Keratinocyte (primary cell): ENCODE data around the gene KIZ. TPM values are rescaled to one million over a fixed set of nuclear protein-coding genes. Genes with fewer than 3 reads are reported as not detected.

ENCODE experiments used
- DNase-seq: peaks from one replicate; pipeline ENCODE4 v3.0.0-alpha.2; 2011; ENCODE audit warnings: low read depth, missing footprints, low spot score
- FAIRE-seq: peaks from 2 replicates; lab custom pipeline; 2011; peaks lifted over from hg19 to GRCh38; lab: Jason Lieb, UNC
- H2AFZ ChIP-seq: 2 replicates; pipeline ENCODE4 v1.6.0; 2012; ENCODE audit warnings: low read length, control low read depth, inconsistent platforms; ENCODE audit not compliant: control insufficient read depth
- H3K27ac ChIP-seq: 2 replicates; pipeline ENCODE4 v1.5.1; 2011; ENCODE audit warnings: low read length; ENCODE audit not compliant: control insufficient read depth, insufficient read depth
- H3K27me3 ChIP-seq: 3 replicates; pipeline ENCODE4 v1.6.0; 2011; ENCODE audit warnings: low read length; ENCODE audit not compliant: control insufficient read depth, insufficient read depth; ENCODE audit errors: extremely low read depth
- H3K36me3 ChIP-seq, 2 experiments: 2 replicates in 1 of 2; 3 replicates in 1 of 2; pipeline ENCODE4 v1.5.1; 2011; ENCODE audit warnings: low read length in 2 of 2, mild to moderate bottlenecking in 1 of 2; ENCODE audit not compliant: control insufficient read depth in 2 of 2, insufficient read depth in 2 of 2; ENCODE audit errors: extremely low read depth in 1 of 2
- H3K4me1 ChIP-seq: 3 replicates; pipeline ENCODE4 v1.5.1; 2011; ENCODE audit warnings: low read length; ENCODE audit not compliant: control insufficient read depth, insufficient read depth; ENCODE audit errors: extremely low read depth
- H3K4me2 ChIP-seq: 3 replicates; pipeline ENCODE4 v1.6.0; 2011; ENCODE audit warnings: low read depth, low read length; ENCODE audit not compliant: control insufficient read depth, insufficient read depth; ENCODE audit errors: extremely low read depth
- H3K4me3 ChIP-seq, 3 experiments: fragments of 200-600 bp in 1 of 3; sonication (generic) in 1 of 3; 2 replicates in 2 of 3; 3 replicates in 1 of 3; pipeline ENCODE4 v1.5.1; 2011 to 2016; ENCODE audit warnings: low read length in 3 of 3, mild to moderate bottlenecking in 3 of 3, control low read depth in 2 of 3, inconsistent platforms in 1 of 3, low read depth in 1 of 3, mixed read lengths in 1 of 3, mixed run types in 1 of 3, moderate library complexity in 1 of 3; ENCODE audit not compliant: control insufficient read depth in 2 of 3, insufficient read depth in 2 of 3; ENCODE audit errors: extremely low read depth in 1 of 3
- H3K79me2 ChIP-seq: 2 replicates; pipeline ENCODE4 v1.6.0; 2012; ENCODE audit warnings: low read length; ENCODE audit not compliant: control insufficient read depth, insufficient read depth
- H3K9ac ChIP-seq: 3 replicates; pipeline ENCODE4 v1.6.0; 2011; ENCODE audit warnings: low read length; ENCODE audit not compliant: control insufficient read depth, insufficient read depth; ENCODE audit errors: extremely low read depth
- H3K9me1 ChIP-seq: 3 replicates; pipeline ENCODE4 v1.6.0; 2011; ENCODE audit warnings: low read length; ENCODE audit not compliant: control insufficient read depth, insufficient read depth; ENCODE audit errors: extremely low read depth
- H3K9me3 ChIP-seq: 2 replicates; pipeline ENCODE4 v1.5.1; 2012; ENCODE audit warnings: low read depth, low read length; ENCODE audit not compliant: control insufficient read depth
- H4K20me1 ChIP-seq: 3 replicates; pipeline ENCODE4 v1.6.0; 2011; ENCODE audit warnings: low read length; ENCODE audit not compliant: control insufficient read depth, insufficient read depth; ENCODE audit errors: extremely low read depth
- EZH2 ChIP-seq: IDR thresholded peaks from one replicate; pipeline ENCODE4 v1.6.1; 2012; ENCODE audit warnings: inconsistent platforms, mild to moderate bottlenecking, low read length, moderate library complexity
- dilution Hi-C: fragments of 300-500 bp; cut with MboI; formaldehyde crosslinking; loops from one replicate; pipeline ENCODE4 v1.7.0; 2020; ENCODE audit warnings: low sequenced_read_pairs; ENCODE audit not compliant: extremely low pct_ligation_motif_present
- polyA plus RNA-seq, 5 experiments: library from polyadenylated mRNA; depleted of rRNA in 3 of 5; stranded (reverse) in 3 of 5; stranded (forward) in 1 of 5; unstranded in 1 of 5; fragments of >200 nt; gene quantifications; 1 replicate in 1 of 5; 2 replicates in 3 of 5; 3 replicates in 1 of 5; pipeline versions ENCODE4 v1.2.1 to v1.2.3, GENCODE V29; 2011 to 2012; ENCODE audit warnings: missing spikeins in 2 of 5, low read depth in 1 of 5, low replicate concordance in 1 of 5
- TF ChIP-seq, protein P1 (sequence below), 3 experiments: IDR thresholded peaks in 1 of 3; conservative IDR thresholded peaks in 1 of 3; optimal IDR thresholded peaks in 1 of 3; 2 replicates in 2 of 3; 3 replicates in 1 of 3; pipeline versions ENCODE3 to v1.5.1; 2011; ENCODE audit warnings: low read length in 3 of 3, mild to moderate bottlenecking in 3 of 3, moderate library complexity in 2 of 3, control low read depth in 1 of 3, inconsistent platforms in 1 of 3; ENCODE audit not compliant: insufficient read depth in 2 of 3; ENCODE audit errors: extremely low read depth in 1 of 3

KIZ gene
- polyA plus RNA-seq, 1 donor (not counting 4 experiments of a cell fraction or from before 2014, with no cell fraction given) = 21.3 TPM

DNA sequence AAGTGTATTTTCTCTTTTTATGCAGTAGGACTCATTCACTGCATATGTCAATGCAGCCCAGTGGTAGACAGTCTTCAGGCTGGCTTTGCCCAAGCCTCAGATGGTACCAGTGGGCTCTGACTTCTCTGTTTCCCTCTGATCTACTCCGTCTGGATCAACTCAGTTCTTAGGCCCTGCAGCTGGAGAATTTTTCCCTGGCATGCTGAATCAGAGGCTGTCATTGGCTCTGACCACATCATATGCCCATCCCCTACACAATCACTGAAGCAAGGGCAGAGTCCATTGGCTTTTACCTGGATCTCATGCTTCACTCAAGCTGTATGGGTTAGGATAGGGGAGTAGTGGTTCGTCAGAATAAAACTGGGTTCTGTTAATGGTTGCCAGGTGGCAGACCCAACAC, 57.8 kb downstream of the KIZ start:
- no peaks in the 10 kb centered on the region for H3K9me1 ChIP-seq
- no peak overlapping the region for H3K4me2 ChIP-seq
- H3K27me3 ChIP-seq = no peaks in the 10 kb centered on the region
- no peak overlapping the region for H2AFZ ChIP-seq
- dilution Hi-C loops = no loop called here
- H3K4me1 ChIP-seq = peaks cover 4% of the 10 kb centered on the region
- H3K36me3 ChIP-seq = no peaks in the 10 kb centered on the region
- no peaks in the 10 kb centered on the region for H4K20me1 ChIP-seq
- H3K4me3 ChIP-seq = no peak overlapping the region
- FAIRE-seq (no peak), DNase-seq (no peak)
- H3K9me3 ChIP-seq = no peaks in the 10 kb centered on the region
- no peak for TF ChIP-seq EZH2
- TF ChIP-seq, protein P1, sequence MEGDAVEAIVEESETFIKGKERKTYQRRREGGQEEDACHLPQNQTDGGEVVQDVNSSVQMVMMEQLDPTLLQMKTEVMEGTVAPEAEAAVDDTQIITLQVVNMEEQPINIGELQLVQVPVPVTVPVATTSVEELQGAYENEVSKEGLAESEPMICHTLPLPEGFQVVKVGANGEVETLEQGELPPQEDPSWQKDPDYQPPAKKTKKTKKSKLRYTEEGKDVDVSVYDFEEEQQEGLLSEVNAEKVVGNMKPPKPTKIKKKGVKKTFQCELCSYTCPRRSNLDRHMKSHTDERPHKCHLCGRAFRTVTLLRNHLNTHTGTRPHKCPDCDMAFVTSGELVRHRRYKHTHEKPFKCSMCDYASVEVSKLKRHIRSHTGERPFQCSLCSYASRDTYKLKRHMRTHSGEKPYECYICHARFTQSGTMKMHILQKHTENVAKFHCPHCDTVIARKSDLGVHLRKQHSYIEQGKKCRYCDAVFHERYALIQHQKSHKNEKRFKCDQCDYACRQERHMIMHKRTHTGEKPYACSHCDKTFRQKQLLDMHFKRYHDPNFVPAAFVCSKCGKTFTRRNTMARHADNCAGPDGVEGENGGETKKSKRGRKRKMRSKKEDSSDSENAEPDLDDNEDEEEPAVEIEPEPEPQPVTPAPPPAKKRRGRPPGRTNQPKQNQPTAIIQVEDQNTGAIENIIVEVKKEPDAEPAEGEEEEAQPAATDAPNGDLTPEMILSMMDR (optimal IDR thresholded peaks at IDR 0.05 in 1 of 3, IDR thresholded peaks at IDR 0.05 in 1 of 3, conservative IDR thresholded peaks at IDR 0.05 in 1 of 3; ENCODE audit: extremely low read depth in 1 of 3, insufficient read depth in 2 of 3, low read length in 3 of 3) = no peak
- H3K79me2 ChIP-seq = no peaks in the 10 kb centered on the region
- no peak overlapping the region for H3K27ac ChIP-seq
- H3K9ac ChIP-seq = no peak overlapping the region

DNA sequence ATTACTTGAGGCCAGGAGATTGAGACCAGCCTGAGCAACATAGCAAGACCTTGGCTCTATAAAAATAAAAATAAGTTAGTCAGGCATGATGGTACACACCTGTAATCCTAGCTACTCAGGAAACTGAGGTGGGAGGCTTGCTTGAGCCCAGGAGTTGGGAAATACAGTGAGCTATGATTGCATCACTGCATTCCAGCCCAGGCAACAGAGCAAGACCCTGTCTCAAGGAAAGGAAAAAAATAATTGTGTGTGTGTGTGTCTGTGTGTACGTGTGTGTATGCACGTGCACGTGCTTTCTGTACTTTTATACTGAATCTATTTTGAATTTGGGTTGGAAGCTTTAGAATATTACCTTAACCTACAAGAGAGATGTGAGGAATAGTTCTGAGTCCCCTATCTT, 58.9 kb downstream of the KIZ start:
- Histone ChIP-seq H3K4me3 (no peak overlapping the region), H3K27ac (no peak overlapping the region), H3K9ac (no peak overlapping the region), H3K79me2 (no peaks in the 10 kb centered on the region), H4K20me1 (no peaks in the 10 kb centered on the region), H2AFZ (no peak overlapping the region), H3K4me1 (peaks cover 4% of the 10 kb centered on the region), H3K4me2 (no peak overlapping the region), H3K27me3 (no peaks in the 10 kb centered on the region), H3K36me3 (no peaks in the 10 kb centered on the region), H3K9me1 (no peaks in the 10 kb centered on the region), H3K9me3 (no peaks in the 10 kb centered on the region)
- FAIRE-seq (no peak), DNase-seq (no peak)
- dilution Hi-C loops = no loop called here
- TF ChIP-seq, protein P1 (optimal IDR thresholded peaks at IDR 0.05 in 1 of 3, IDR thresholded peaks at IDR 0.05 in 1 of 3, conservative IDR thresholded peaks at IDR 0.05 in 1 of 3; ENCODE audit: extremely low read depth in 1 of 3, insufficient read depth in 2 of 3, low read length in 3 of 3) = no peak
- TF ChIP-seq EZH2 = no peak
